ENCODE measurements around the gene SMC3. TPM values are rescaled to one million over a fixed set of nuclear protein-coding genes. Genes with fewer than 3 reads are reported as not detected.
"Not testable (repeated sequence)": the region's sequence is repeated elsewhere in the genome, so short reads cannot be mapped to it uniquely, and the experiment has no call there.

SMC3 gene
- total RNA-seq, 1 experiment from 2014 or later, result 16.5 TPM

- in situ Hi-C loops (cut with HindIII; ENCODE audit: low pct_unique_long_range_greater_than_20kb, low sequenced_read_pairs), result no loop called here
- DNase-seq (ENCODE audit: low read depth), result no peak
Observed at GRCh38 chr10:110613341-110613995, 46.0 kb downstream of the SMC3 start.

GRCh38 chr10:110613996-110614495 lies 46.6 kb downstream of the SMC3 start:
- DNase-seq (ENCODE audit: low read depth), result no peak
- in situ Hi-C loops (cut with HindIII; ENCODE audit: low pct_unique_long_range_greater_than_20kb, low sequenced_read_pairs), result no loop called here

- in situ Hi-C loops (cut with HindIII; ENCODE audit: low pct_unique_long_range_greater_than_20kb, low sequenced_read_pairs), result no loop called here
- no peak for DNase-seq (ENCODE audit: low read depth)
Observed at GRCh38 chr10:110615057-110615747, 47.7 kb downstream of the SMC3 start.

GRCh38 chr10:110616493-110617033 lies 49.1 kb downstream of the SMC3 start:
- DNase-seq (ENCODE audit: low read depth), result no peak
- in situ Hi-C loops (cut with HindIII; ENCODE audit: low pct_unique_long_range_greater_than_20kb, low sequenced_read_pairs), result no loop called here

GRCh38 chr10:110617425-110618229 lies 50.1 kb downstream of the SMC3 start:
- DNase-seq (ENCODE audit: low read depth), result no peak
- in situ Hi-C loops (cut with HindIII; ENCODE audit: low pct_unique_long_range_greater_than_20kb, low sequenced_read_pairs), result no loop called here

- in situ Hi-C loops (cut with HindIII; ENCODE audit: low pct_unique_long_range_greater_than_20kb, low sequenced_read_pairs), result no loop called here
- no peak for DNase-seq (ENCODE audit: low read depth)
Observed at GRCh38 chr10:110618230-110618610, 50.7 kb downstream of the SMC3 start.

- in situ Hi-C loops (cut with HindIII; ENCODE audit: low pct_unique_long_range_greater_than_20kb, low sequenced_read_pairs), result no loop called here
Observed at GRCh38 chr10:110619514-110620397, 52.3 kb downstream of the SMC3 start.

GRCh38 chr10:110620398-110620719 lies 52.9 kb downstream of the SMC3 start:
- DNase-seq (ENCODE audit: low read depth), result no peak
- in situ Hi-C loops (cut with HindIII; ENCODE audit: low pct_unique_long_range_greater_than_20kb, low sequenced_read_pairs), result no loop called here

More at GRCh38 chr10:110619514-110620397, 52.3 kb downstream of the SMC3 start:
- no peak for DNase-seq (ENCODE audit: low read depth)

- in situ Hi-C loops (cut with HindIII; ENCODE audit: low pct_unique_long_range_greater_than_20kb, low sequenced_read_pairs); DNase-seq (ENCODE audit: low read depth): not testable (repeated sequence)
Observed at GRCh38 chr10:110623316-110623715, 55.8 kb downstream of the SMC3 start.

GRCh38 chr10:110625356-110625894 lies 57.9 kb downstream of the SMC3 start:
- in situ Hi-C loops (cut with HindIII; ENCODE audit: low pct_unique_long_range_greater_than_20kb, low sequenced_read_pairs), result no loop called here
- DNase-seq (ENCODE audit: low read depth), result no peak

GRCh38 chr10:110625951-110626855 lies 58.7 kb downstream of the SMC3 start:
- in situ Hi-C loops (cut with HindIII; ENCODE audit: low pct_unique_long_range_greater_than_20kb, low sequenced_read_pairs), result no loop called here
- DNase-seq (ENCODE audit: low read depth), result no peak

GRCh38 chr10:110628161-110628560 lies 60.7 kb downstream of the SMC3 start:
- in situ Hi-C loops (cut with HindIII; ENCODE audit: low pct_unique_long_range_greater_than_20kb, low sequenced_read_pairs), result no loop called here
- no peak for DNase-seq (ENCODE audit: low read depth)

- in situ Hi-C loops (cut with HindIII; ENCODE audit: low pct_unique_long_range_greater_than_20kb, low sequenced_read_pairs), result no loop called here
- peak; percentile 70 for DNase-seq (ENCODE audit: low read depth)
Observed at GRCh38 chr10:110629680-110630191, 62.2 kb downstream of the SMC3 start.

- in situ Hi-C loops (cut with HindIII; ENCODE audit: low pct_unique_long_range_greater_than_20kb, low sequenced_read_pairs), result no loop called here
- DNase-seq (ENCODE audit: low read depth), result no peak
Observed at GRCh38 chr10:110631934-110632333, 64.4 kb downstream of the SMC3 start.

- in situ Hi-C loops (cut with HindIII; ENCODE audit: low pct_unique_long_range_greater_than_20kb, low sequenced_read_pairs), result no loop called here
Observed at GRCh38 chr10:110632591-110633215, 65.2 kb downstream of the SMC3 start.

GRCh38 chr10:110634527-110635209 lies 67.2 kb downstream of the SMC3 start:
- peak; percentile 73 for DNase-seq (ENCODE audit: low read depth)
- in situ Hi-C loops (cut with HindIII; ENCODE audit: low pct_unique_long_range_greater_than_20kb, low sequenced_read_pairs), result no loop called here

More at GRCh38 chr10:110632591-110633215, 65.2 kb downstream of the SMC3 start:
- DNase-seq (ENCODE audit: low read depth), result no peak

Measured in Caki2 (cell line).